Superior temporal gyrus (tissue), 1 donor: Measurements from ENCODE around the gene LBX2.
"Not testable (repeated sequence)": the region's sequence is repeated elsewhere in the genome, so short reads cannot be mapped to it uniquely, and the experiment has no call there.

ENCODE experiments used
- DNase-seq: peaks from one replicate; pipeline ENCODE4 v3.0.0-alpha.2; 2016; ENCODE audit errors: extremely low spot score

The LBX2 gene

DNA sequence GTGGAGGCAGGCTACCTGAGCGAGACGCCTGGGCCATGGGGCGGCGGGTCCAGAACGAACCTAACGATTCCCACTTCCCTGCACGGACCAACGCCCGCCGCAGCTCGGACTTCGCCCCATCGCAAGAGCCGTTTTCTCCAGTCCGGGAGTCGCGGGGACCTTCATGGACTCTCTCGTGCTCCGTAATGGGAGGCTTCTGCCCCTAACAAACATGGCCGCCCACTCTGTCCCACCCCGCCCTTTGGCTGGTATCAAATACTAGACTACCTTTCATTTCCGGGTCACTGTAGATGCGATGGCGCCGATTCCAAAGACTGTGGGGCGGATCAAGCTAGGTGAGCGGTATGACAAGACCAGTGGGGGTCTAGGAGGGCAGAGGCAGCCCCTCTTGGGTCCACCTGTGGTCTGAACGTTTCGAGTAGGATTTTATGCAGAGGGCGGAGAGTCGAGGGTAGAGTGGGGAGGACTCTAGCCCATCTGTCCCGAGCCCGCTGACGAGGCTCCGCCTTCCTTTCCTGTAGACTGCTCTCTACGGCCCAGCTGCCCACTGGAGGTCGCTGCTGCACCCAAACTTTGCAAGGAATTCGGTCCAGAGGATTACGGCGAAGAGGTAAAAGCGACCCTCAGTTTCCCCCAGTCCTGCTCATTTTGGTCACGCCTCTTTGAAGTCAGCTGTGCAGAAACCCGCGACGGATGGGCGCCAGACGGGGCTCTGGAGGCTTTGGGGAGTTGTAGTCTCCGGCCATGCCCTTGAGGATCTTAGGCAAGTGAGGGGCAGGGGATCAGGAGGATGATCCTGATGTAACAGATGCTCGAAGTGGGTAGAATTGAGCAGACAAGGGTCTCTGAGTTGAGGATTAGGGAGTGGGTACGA, 16.4 kb downstream of the LBX2 start, which contains the start of the genes CCDC142 and TTC31:
CCDC142 (minus strand) TSS at position 198 of the 874 bp plus-strand sequence; CDS start at position 37, 161 bp downstream.
TTC31 (plus strand) TSS at position 281 of the 874 bp plus-strand sequence; CDS start at position 296, 15 bp downstream.
- DNase-seq, result peak; percentile 99

DNA sequence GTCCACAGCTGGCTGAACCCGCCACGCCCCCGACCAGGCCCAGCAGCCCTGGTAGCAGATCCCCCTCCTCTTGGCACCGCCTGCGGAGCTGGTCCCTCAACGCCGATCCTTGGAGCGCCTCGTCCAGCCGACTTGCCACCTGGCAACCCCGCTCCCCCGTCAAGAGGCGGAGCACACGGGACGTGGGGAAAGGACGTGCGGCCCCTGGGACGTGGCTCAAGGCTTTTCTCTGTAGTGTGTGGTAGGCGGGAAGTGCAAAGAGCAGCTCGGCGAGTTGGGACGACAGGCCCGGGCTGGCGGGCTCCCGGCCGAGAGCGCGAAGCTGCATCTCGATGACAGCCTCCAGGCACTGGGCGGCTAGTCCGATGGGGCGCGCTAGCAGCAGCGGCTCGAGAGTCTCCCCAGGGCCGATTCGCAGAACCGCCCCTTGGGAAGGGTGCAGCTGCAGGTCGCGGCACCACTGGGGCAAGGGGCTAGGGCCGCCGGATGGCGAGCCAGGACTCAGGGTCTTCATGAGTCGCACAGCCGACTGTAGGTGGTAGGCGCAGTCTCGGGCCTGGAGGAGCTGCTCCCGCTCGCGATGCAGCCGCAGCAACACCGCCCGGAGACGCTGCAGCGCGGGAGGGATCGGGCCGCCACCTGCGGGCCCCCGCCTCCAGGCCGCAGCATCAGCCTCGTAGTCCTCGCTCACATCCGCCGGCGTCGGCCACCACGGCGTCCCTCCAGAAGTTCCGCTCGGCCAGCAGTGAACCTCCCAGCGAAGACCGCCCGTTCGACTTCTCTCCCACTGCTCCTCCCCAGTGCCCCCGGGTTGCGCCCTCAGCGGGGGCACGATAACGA, 17.2 kb downstream of the LBX2 start:
- DNase-seq, result peak; percentile 10

DNA sequence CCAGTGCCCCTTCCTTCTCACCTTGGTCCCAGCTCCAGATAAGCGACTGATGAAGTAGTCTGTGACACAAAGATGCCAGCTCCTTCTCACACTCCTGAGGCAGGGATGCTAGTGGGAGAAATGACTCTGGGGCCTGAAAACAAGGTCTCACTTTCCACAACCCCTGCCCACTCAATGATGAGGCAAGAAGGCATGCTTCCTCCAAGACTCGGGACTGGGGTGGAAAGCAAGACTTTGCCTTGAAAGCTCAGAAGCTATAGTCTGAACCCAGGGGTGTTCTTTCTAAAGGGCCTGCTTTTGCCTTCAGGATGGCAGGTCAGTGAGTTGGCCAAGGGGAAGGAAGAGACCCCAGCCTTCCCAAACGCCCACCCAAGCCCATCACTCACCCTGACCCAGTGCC, 18.0 kb downstream of the LBX2 start:
- no peak for DNase-seq

DNA sequence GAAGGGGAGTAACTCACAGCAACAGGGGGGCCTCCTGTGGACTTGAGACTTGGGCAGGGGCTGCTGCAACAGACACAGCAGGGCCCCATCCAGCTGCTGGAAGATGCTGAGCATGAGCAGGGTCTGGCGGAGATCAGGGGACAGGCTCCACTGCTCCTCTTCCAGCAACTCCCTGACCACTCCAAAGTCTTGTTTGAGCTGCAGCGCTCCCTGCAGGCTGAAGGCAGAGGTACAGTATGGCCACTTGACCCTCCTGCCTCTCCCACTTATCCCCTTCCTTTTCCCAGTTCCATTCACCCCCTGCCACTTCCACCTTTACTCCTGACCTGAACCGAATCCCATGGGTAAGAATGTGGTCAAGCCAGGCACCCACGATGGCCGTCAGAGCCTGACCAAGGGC, 24.5 kb downstream of the LBX2 start:
- no peak for DNase-seq

DNA sequence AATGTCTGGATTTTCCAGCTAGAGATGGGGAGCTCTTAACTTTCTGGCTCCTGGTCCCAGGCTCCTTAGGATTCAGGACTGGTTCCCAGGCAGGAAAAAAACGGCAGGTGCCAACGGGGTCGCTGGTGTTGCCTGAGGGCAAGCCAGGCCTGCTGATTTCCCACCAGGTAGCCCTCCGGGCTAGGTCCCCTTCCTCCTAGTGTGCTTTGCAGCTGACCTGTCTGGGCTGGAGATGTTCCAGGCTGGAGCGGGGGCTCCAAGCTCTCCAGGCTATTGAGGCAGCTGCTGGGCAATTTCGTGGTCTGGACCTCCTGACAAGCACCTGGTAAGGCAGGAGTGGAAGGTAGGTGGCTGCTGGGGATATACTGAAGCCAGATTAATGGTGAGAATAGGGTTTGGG, 24.9 kb downstream of the LBX2 start:
- no peak for DNase-seq

DNA sequence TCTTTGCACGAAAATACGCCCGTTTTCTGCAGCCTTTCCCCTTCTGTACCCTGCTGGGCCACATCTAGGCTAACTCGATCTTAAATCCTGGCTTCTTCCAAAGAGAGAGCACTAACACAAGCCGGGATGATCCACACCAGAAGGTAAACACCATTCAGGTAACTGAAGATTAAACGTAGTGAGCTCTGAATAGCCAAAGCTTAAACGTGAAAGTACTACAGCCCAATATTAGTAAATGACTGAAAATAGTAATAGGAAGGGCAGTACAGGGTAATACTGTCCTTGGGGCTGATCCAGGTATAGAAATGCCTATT, 26.5 kb downstream of the LBX2 start:
- no peak for DNase-seq

DNA sequence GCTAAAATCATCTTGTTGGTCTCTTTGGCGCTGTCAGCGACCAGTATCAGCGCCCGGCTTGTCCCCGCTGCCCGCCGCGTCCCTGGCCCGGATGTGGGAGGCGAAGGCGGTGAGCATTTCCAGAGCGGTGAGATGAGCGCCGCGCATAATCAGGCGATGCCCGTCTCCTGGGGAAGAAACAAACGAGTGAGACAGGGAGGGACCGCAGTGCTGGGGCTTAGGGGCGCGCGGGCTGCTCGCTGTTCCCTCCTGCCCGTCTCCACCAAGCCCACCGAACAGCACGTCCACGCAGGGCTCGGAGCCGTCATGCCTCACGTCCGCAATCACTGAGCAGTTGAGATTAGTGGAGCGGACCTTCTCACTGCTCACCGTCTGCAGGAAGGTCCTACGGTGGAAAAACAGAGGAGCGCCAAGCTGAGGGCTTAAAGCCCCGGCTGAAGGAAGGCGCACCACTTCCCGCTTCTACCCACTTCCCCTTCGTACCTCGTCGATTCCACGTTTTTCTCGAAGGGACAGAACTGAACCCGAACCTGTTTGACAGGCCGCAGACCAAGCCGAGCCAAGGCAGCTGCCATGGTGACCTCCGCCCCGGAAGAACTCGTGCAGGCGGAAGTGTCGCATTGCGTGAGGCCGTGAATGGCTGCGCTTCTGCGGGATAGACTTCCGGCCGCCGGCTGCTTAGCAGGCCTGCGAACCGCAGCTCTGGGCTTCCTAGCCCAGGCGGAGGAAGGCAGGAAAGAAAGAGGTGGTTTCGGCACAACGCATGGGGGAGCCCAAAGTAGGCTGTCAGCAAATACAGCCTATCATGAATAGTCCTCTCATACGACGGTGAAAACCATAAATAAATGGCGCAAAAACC, 27.1 kb downstream of the LBX2 start, which contains the start of gene MRPL53:
MRPL53 (minus strand) TSS at position 595 of the 859 bp plus-strand sequence; CDS start at position 575, 20 bp downstream.
- DNase-seq, result peak; percentile 98

DNA sequence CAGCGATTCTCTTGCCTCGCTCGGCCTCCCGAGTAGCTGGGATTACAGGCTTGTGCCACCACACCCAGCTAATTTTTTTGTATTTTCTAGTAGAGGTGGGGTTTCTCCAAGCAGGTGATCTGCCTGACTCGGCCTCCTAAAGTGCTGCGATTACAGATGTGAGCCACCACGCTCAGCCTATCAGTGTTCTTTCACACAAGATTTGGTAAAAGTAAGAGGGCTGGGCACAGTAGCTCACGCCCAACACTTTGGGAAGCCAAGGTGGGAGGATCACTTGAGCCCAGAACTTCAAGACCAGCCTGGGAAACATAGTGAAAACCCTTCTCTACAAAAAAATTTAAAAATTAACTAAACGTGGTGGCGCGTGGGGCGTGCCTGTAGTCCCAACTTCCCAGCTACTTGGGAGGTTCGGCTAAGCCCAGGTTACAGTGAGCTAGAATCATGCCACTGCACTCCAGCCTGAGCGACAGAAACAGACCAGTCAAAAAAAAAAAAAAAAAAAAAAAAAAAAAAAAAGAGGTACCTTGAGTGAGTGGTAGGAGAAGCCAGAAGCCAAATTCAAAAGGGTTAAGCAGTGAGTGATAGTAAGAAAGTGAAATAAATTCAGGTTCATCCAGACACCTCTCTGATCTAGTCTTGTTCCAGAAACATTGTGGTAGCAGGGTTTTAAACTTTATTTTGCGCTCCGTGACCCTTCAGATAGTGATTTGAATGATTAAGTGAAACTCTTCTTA, 27.9 kb downstream of the LBX2 start:
- no peak for DNase-seq

DNA sequence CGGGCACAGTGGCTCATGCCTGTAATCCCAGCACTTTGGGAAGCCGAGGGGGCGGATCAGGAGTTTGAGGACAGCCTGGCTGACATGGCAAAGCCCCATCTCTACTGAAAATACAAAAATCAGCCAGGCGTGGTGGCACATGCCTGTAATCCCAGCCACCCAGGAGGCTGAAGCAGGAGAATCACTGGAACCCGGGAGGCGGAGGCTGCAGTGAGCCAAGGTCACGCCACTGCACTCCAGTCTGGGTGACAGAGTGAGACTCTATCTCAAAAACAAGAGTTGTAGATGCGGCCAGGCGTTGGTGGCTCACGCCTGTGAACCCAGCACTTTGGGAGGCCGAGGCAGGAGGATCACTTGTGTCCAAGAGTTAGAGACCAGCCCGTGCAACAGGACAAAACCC, 28.7 kb downstream of the LBX2 start:
- not testable (repeated sequence) for DNase-seq

DNA sequence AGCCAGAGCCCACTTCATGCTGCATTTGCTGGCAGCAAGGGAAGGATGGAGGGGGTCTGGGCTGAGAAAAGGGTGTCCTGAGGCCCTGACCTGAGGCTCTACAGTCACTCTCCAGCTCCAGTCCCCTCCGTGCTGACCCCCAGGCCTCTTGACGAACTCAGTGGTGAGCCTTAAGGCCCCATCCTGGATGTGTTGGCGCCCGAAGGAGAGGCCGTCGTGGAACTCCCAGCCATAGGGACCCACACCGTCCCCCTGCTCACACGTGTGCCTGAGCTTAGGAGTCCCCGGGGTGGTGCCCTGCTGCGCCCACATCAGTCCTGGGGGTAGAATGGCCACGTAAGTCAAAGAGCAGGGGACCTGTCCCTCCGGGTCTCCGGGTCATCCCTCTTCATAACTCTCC, 35.0 kb downstream of the LBX2 start:
- DNase-seq, result no peak

DNA sequence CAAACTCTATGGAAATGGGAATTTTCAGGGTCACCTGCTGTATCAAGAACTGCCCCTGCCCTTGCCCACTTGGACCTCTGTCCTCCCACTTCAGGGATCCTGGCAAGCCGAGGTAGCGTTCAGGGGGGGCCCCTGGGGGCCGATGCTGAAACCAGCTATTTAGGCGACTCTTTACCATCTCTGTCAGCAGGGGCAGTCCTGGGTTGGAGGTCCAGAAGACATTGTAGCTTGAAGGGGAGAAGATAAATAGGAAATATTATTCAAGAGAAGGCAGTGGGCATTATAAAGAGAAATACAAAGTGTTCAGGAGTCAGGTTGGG, 36.7 kb downstream of the LBX2 start:
- DNase-seq, result no peak

DNA sequence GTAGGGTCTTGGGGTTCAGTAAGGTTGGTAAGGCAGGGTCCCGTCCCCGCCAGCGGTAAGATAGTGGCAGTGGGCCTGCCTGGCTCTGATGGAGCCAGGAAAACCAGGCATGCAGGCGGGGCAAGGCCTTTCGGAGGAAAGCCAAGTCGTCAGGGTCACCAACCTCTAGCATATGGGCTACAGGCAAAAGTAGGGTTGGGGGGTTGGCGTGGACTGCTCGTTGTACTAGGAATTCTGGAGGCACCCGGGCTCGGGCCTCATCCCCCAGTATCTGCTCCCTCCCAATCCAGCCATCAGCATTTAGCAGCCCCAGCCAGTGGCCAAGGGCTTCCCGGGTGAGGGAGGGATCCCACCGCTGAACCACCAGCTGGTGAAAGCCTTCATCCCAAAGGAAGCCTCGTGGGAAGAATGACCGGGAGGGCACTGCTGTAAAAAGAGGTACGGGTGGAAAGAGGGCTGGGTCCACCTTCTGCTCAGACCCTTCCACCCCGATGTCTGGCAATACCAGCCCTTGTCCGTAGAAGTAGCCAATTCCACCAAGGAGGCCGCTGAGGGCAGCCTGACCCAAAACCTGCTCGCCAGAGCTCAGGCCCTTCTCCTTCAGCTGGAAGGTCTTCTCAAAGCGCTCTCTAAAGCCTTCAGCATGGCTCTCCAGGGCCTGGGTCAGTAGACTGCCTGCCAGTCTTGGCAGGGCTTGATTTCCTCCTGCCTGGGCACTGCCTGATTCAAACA, 37.2 kb downstream of the LBX2 start:
- DNase-seq, result no peak

DNA sequence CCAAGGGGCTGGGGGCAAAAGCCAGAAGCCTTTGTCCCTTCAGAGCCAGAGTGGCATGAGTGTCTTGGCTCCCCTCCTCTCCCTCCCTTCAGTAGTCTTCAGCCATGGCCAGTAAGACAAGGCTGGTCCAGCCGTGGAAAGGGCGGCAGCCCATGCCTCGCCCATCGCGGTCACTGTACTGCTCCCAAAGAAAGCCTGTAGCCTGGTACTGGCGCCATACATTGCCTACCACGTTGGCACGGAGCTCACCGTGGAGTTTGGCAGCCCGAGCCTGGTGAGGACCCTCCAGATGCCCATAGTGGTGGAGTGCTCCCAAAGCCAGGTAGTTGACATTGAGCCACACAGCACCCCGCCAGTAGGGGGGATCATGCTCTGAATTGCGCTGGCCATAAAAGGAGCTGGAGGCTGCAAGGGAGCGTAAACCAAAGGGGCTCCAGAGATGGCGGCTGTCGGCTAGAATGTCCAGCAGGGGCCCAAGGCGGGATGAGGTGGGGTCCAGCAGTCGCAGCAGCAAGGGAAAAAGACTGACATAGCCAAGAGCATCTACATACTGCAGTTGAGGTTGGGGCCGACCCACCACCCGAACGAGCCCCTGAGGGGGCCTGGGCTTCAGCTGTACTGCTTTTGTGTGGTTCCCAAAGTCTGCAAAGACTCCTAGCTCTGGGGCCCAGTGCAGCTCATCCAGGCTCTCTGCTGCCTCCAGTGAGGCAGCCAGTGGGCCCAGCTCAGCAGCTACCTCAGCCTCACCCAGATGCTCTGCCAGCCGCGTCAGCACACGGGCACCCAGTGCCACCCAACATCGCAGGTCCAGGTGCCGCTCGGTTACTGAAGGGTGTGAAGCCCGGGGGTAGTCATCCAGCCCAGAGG, 38.0 kb downstream of the LBX2 start:
- no peak for DNase-seq

DNA sequence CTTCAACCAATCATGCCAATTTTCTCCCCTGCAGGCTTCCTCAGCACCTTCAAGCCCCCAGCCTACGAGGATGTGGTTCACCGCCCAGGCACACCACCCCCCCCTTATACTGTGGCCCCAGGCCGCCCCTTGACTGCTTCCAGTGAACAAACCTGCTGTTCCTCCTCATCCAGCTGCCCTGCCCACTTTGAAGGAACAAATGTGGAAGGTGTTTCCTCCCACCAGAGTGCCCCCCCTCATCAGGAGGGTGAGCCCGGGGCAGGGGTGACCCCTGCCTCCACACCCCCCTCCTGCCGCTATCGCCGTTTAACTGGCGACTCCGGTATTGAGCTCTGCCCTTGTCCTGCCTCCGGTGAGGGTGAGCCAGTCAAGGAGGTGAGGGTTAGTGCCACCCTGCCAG, 39.2 kb downstream of the LBX2 start:
- DNase-seq, result not testable (repeated sequence)

DNA sequence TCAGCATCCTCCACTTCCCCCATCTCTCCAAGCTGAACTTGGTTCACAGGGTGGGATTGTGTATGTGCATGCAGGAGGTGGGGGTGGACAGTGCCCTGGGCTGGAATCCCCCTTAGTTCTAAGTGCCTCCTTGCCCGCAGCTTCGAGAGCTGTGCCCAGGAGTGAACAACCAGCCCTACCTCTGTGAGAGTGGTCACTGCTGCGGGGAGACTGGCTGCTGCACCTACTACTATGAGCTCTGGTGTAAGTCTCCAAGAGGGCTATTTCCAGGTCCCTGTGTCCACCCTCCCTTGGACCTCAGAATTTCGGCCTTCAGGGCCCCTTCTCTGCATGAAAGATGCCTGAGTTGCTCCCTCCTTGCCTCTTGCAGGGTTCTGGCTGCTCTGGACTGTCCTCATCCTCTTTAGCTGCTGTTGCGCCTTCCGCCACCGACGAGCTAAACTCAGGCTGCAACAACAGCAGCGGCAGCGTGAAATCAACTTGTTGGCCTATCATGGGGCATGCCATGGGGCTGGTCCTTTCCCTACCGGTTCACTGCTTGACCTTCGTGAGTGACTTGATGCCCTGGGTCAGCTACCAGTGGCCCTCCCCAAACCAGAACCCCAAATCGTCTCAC, 39.8 kb downstream of the LBX2 start:
- not testable (repeated sequence) for DNase-seq

DNA sequence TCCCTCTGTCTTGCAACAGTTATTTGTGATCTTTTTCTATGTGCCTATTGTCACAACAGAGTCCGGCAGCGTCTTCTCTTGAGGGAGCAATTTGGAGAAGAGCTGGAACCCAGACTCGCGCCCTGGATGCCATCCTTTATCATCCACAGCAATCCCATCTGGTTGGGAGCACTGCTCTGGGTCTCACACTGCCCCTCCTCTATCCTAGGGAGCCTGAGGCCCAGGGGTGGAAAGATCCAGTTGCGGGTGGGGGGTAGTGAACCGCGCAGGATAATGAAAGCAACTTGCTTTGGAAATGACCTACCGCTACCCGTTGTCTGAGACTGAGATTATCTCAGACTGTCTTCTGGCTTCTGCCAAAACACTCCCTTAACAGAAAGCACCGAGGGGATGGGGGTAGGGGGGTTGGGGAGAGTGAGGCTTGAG, 40.5 kb downstream of the LBX2 start:
- no peak for DNase-seq

DNA sequence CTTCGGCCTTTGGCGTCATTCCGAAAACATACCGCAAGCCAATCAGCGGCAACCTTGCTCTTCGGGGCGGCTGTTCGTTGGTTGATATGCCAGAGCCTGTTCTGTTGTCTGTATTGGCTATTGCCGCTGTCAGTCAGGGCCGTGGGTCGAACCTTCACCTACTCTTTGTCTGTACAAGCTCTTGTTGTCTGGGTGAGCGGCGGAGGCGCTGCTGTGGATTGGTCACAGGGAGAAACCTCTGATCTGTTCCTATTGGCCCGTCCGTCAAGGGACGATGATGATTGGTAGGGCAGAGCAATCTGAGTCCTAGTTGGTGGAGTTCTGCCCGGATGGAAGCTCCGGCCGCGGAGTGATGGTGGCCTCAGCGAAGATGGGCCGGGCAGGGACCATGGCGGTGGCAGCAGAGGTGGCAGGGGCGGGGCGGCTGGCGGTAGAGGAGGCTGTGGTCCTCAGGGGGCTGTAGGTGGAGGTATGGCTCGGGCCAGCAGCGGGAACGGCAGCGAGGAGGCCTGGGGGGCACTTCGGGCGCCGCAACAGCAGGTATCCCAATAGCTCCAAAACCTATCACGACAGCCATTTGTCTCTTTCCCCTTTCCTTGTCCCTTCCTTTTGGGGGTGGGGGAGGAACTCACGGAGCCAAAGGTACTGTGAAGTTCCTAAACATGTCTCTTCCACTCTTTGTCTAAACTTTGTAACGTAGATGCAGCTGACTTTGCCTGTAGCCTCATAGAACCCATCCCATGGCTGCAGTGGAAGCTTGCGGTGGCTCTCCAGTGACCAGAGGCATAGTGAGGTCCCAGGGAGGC, 41.1 kb downstream of the LBX2 start, which contains the start of gene WBP1:
WBP1 (plus strand) TSS at position 307 of the 806 bp plus-strand sequence; CDS start at position 472, 165 bp downstream.
- DNase-seq, result peak; percentile 100

DNA sequence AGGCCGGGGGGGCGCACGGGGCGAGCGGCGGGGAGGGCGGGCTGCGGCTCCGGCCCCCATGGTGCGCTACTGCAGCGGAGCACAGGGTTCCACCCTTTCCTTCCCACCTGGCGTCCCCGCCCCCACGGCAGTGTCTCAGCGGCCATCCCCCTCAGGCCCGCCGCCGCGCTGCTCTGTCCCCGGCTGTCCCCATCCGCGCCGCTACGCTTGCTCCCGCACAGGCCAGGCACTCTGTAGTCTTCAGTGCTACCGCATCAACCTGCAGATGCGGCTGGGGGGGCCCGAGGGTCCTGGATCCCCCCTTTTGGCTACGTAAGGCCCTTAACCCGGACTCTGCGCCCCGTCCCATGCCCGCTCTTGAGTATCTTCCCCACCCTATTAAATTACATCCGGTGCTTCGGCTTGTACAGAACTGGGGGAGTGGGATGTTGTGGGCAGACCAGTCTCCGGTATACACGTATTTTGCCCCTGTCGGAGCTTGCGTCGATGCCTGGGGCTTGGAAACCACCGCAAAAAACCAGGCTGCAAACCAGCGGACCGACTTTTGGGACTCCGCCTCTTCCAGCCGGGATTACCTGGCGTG, 41.8 kb downstream of the LBX2 start:
- DNase-seq, result no peak
